DND-41 (cell line): ENCODE measurements around the gene AQP5.

ENCODE experiments used
- ATAC-seq: fragments of 200-7000 bp; cut with Tn5 transposase; 3 replicates; pipeline ENCODE4 v1.9.1; 2021; ENCODE audit warnings: low read depth; ENCODE audit not compliant: insufficient read depth
- DNase-seq: peaks from one replicate; pipeline ENCODE4 v3.0.0-alpha.2; 2020
- H2AFZ ChIP-seq: 2 replicates; pipeline ENCODE4 v1.6.0; 2012; ENCODE audit warnings: low read depth, low read length
- H3K27ac ChIP-seq: 2 replicates; pipeline ENCODE4 v1.5.1; 2012; ENCODE audit warnings: low read length, inconsistent platforms
- H3K27me3 ChIP-seq: fragments of 200-600 bp; sonication (generic); 2 replicates; pipeline ENCODE4 v1.6.0; 2012; ENCODE audit warnings: low read length, mild to moderate bottlenecking, inconsistent platforms; ENCODE audit not compliant: insufficient read depth, poor library complexity
- H3K36me3 ChIP-seq: 2 replicates; pipeline ENCODE4 v1.5.1; 2012; ENCODE audit warnings: low read length, inconsistent platforms; ENCODE audit not compliant: insufficient read depth
- H3K4me1 ChIP-seq: 2 replicates; pipeline ENCODE4 v1.5.1; 2012; ENCODE audit warnings: mild to moderate bottlenecking, low read length; ENCODE audit not compliant: insufficient read depth
- H3K4me2 ChIP-seq: 2 replicates; pipeline ENCODE4 v1.6.0; 2012; ENCODE audit warnings: mild to moderate bottlenecking, moderate library complexity, low read length, inconsistent platforms; ENCODE audit not compliant: insufficient read depth
- H3K4me3 ChIP-seq, 2 experiments: fragments of 200-600 bp in 1 of 2; shearing (Covaris generic) in 1 of 2; 2 replicates each; pipeline ENCODE4 v1.5.1; 2012 to 2016; ENCODE audit warnings: inconsistent platforms in 2 of 2, low read length in 2 of 2, mild to moderate bottlenecking in 2 of 2, low read depth in 1 of 2, moderate library complexity in 1 of 2
- H3K79me2 ChIP-seq: 2 replicates; pipeline ENCODE4 v1.6.0; 2012; ENCODE audit warnings: low read length, inconsistent platforms; ENCODE audit not compliant: insufficient read depth
- H3K9ac ChIP-seq: 2 replicates; pipeline ENCODE4 v1.6.0; 2012; ENCODE audit warnings: low read depth, mild to moderate bottlenecking, inconsistent platforms, low read length, moderate library complexity
- H3K9me3 ChIP-seq: 2 replicates; pipeline ENCODE4 v1.5.1; 2012; ENCODE audit warnings: low read length, moderate library complexity, mild to moderate bottlenecking, inconsistent platforms; ENCODE audit not compliant: insufficient read depth, severe bottlenecking
- H4K20me1 ChIP-seq: 2 replicates; pipeline ENCODE4 v1.6.0; 2012; ENCODE audit warnings: low read length; ENCODE audit not compliant: insufficient read depth
- EZH2 ChIP-seq: IDR thresholded peaks from 3 replicates; pipeline ENCODE4 v1.6.1; 2012; ENCODE audit warnings: borderline replicate concordance, low read depth, mild to moderate bottlenecking, moderate library complexity, low read length, inconsistent platforms; ENCODE audit not compliant: severe bottlenecking
- TF ChIP-seq, protein P1 (sequence below): IDR thresholded peaks from 2 replicates; pipeline ENCODE4 v1.5.1; 2012; ENCODE audit warnings: borderline replicate concordance, low read length, moderate library complexity, mild to moderate bottlenecking; ENCODE audit not compliant: poor library complexity, severe bottlenecking; ENCODE audit errors: extremely low read depth

Gene AQP5

DNA sequence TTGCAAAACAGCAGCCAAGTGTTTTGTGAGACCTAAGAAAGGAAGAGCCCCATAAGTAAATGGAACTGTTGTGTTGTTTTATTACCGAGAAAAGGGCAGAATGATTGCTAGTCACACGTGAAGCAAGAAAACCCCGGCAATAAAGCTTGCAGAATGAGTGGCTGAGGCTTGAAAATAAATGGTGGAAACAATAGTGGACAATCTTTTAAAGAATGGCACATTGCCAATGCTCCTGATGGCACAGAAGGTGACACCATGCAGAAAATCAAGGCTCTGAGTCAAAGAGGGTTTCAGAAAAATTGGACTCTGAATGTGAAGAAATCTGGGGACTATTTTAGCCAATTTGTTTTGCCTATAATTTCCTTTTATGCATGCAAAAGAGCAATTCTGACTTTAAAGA lies 15.2 kb upstream of the AQP5 start:
- Histone ChIP-seq H2AFZ (no peak overlapping the region), H3K9ac (no peak overlapping the region), H3K79me2 (no peaks in the 10 kb centered on the region), H4K20me1 (no peaks in the 10 kb centered on the region), H3K9me3 (no peaks in the 10 kb centered on the region), H3K4me2 (no peak overlapping the region), H3K27me3 (peaks cover 3% of the 10 kb centered on the region), H3K4me1 (peaks cover 9% of the 10 kb centered on the region), H3K36me3 (no peaks in the 10 kb centered on the region), H3K4me3 (no peak overlapping the region), H3K27ac (no peak overlapping the region)
- ATAC-seq (no peak), DNase-seq (no peak)
- TF ChIP-seq, protein P1, sequence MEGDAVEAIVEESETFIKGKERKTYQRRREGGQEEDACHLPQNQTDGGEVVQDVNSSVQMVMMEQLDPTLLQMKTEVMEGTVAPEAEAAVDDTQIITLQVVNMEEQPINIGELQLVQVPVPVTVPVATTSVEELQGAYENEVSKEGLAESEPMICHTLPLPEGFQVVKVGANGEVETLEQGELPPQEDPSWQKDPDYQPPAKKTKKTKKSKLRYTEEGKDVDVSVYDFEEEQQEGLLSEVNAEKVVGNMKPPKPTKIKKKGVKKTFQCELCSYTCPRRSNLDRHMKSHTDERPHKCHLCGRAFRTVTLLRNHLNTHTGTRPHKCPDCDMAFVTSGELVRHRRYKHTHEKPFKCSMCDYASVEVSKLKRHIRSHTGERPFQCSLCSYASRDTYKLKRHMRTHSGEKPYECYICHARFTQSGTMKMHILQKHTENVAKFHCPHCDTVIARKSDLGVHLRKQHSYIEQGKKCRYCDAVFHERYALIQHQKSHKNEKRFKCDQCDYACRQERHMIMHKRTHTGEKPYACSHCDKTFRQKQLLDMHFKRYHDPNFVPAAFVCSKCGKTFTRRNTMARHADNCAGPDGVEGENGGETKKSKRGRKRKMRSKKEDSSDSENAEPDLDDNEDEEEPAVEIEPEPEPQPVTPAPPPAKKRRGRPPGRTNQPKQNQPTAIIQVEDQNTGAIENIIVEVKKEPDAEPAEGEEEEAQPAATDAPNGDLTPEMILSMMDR, result no peak

DNA sequence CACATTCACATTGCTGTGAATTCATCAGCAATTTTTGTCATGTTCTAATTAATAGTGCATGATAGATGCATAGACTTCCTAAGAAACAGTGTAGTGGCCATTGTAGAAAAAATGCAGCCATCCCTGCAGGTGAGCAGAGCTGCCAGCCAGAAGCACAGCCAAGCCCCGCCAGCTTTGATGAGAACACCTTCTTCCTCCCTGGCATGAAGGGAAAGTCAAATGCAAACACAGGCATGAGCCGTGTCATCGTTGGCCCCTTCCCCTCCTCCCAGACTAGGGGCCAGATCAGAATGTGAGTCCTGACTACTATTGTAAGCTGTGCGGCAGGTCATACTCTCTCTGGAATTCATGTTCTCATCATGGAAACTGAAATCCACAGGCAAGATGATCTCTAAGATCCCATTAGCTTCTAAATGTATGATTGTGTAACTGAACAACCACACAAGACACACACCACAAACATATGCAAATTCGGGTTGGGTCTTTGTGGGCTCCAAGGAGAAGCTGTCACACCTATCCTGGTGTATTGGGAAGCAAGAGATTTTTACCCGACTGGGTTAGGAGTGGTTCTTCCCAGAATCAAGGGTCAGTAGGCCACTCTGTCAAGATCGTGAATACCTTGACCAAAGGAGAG lies 14.0 kb upstream of the AQP5 start:
- no peak overlapping the region for H3K9ac ChIP-seq
- H3K79me2 ChIP-seq, result no peaks in the 10 kb centered on the region
- no peak overlapping the region for H3K27ac ChIP-seq
- H2AFZ ChIP-seq, result no peak overlapping the region
- no peaks in the 10 kb centered on the region for H4K20me1 ChIP-seq
- H3K9me3 ChIP-seq, result no peaks in the 10 kb centered on the region
- ATAC-seq, result no peak
- H3K4me2 ChIP-seq, result no peak overlapping the region
- H3K4me3 ChIP-seq, result no peak overlapping the region
- H3K27me3 ChIP-seq, result peaks cover 3% of the 10 kb centered on the region
- DNase-seq, result no peak
- TF ChIP-seq, protein P1, result no peak
- no peak for TF ChIP-seq EZH2
- peaks cover 9% of the 10 kb centered on the region for H3K4me1 ChIP-seq
- no peaks in the 10 kb centered on the region for H3K36me3 ChIP-seq

DNA sequence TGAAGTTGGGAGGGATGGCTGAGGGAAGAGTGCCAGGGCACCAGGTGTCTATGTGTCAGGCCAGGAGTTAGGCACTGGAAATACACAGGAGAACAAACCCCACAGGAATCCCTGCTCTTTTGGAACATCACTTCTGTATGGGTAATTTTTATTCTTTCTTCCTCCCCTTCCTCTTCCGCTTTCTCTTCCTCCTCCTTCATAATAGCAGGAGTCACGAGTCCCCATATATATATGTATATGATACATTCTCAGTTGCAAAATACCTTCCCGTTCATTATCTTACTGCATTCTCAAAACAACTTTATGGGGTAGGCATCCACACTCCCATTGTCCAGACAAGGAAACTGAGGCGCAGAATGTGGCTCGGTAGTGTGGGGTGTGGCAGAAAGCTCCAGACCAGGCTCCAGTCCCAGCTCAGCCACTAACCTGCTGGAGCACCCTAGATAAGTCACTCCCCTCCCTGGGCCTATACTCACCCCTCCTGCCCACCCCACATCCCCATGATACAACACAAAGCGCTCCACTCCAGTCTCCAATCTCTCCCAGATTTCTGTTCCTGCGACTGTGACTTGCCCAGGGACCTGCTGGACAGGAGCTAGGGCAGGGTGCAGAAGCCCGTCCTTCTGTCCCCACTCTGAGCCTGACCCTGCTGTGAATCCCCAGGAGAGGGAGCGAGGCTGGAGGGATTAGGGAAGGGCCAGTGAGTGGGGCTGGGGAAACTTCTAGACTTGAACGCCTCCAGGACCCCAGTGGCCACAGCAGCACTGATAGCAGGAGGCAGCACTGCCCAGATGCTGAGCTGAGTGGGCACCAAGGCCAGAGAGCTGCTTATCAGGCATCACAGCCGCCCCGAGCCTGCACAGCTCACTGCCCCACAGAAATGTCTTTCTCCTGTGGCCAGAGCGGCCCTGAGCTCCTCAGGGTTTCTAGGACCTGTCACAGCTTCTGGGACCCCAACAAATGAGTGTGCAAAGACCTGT lies 12.5 kb upstream of the AQP5 start:
- TF ChIP-seq, protein P1, result no peak
- TF ChIP-seq EZH2, result no peak
- DNase-seq (no peak), ATAC-seq (no peak)
- Histone ChIP-seq H3K9ac (no peak overlapping the region), H3K79me2 (no peaks in the 10 kb centered on the region), H4K20me1 (no peaks in the 10 kb centered on the region), H3K4me1 (peaks cover 9% of the 10 kb centered on the region), H3K9me3 (no peaks in the 10 kb centered on the region), H3K4me2 (no peak overlapping the region), H3K27ac (no peak overlapping the region), H2AFZ (no peak overlapping the region), H3K27me3 (no peaks in the 10 kb centered on the region), H3K36me3 (no peaks in the 10 kb centered on the region), H3K4me3 (no peak overlapping the region)
